ENCODE results near the gene ADRA2A. TPM values are rescaled to one million over a fixed set of nuclear protein-coding genes. Genes with fewer than 3 reads are reported as not detected.

ADRA2A gene
- total RNA-seq, 4 donors from 2014 or later: 1.0 to 9.1 (median 3.5) TPM

DNA sequence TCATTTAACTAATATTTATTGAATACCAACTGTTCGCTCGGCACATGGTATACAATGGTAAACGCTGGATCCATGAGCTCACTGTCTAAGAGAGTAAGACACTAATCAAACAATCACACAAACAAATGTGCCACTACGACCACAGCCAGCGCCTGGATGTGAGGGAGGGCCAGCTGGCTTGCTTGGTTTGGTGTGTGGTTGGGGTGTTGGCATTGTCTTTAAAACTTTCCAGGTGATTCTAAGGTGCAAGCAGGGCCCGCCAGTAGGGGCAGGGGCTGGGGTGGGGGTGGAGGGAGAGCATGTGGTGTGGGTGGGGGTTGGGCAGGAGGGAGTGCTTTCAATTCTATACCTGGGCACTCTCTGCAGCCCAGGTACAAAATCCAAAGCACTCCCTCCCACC is 31.6 kb downstream of the ADRA2A start:
- no peaks in the 10 kb centered on the region for H3K4me1 ChIP-seq
- WGBS, 2 donors: 92 to 97% methylated on average over 6 of the region's 6 CpGs
- DNase-seq: no peak
- H3K4me3 ChIP-seq (replicated peaks in 1 of 3): no peak overlapping the region
- H3K9me3 ChIP-seq: no peaks in the 10 kb centered on the region
- H3K36me3 ChIP-seq: no peaks in the 10 kb centered on the region
- intact Hi-C loops (cut with DNase I): no loop called here
- H3K27ac ChIP-seq: no peak overlapping the region
- H3K27me3 ChIP-seq: no peaks in the 10 kb centered on the region
- TF ChIP-seq POLR2A (IDR thresholded peaks at IDR 0.05): no peak
- TF ChIP-seq, protein P1, sequence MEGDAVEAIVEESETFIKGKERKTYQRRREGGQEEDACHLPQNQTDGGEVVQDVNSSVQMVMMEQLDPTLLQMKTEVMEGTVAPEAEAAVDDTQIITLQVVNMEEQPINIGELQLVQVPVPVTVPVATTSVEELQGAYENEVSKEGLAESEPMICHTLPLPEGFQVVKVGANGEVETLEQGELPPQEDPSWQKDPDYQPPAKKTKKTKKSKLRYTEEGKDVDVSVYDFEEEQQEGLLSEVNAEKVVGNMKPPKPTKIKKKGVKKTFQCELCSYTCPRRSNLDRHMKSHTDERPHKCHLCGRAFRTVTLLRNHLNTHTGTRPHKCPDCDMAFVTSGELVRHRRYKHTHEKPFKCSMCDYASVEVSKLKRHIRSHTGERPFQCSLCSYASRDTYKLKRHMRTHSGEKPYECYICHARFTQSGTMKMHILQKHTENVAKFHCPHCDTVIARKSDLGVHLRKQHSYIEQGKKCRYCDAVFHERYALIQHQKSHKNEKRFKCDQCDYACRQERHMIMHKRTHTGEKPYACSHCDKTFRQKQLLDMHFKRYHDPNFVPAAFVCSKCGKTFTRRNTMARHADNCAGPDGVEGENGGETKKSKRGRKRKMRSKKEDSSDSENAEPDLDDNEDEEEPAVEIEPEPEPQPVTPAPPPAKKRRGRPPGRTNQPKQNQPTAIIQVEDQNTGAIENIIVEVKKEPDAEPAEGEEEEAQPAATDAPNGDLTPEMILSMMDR (IDR thresholded peaks at IDR 0.05): no peak

- WGBS, 2 donors: 71 to 72% methylated on average over 8 of the region's 8 CpGs
- H3K27ac ChIP-seq: no peak overlapping the region
- no peak for DNase-seq
- H3K27me3 ChIP-seq: no peaks in the 10 kb centered on the region
- intact Hi-C loops (cut with DNase I): no loop called here
- no peaks in the 10 kb centered on the region for H3K4me1 ChIP-seq
- TF ChIP-seq POLR2A (IDR thresholded peaks at IDR 0.05): no peak
- TF ChIP-seq, protein P1 (IDR thresholded peaks at IDR 0.05): no peak
- H3K36me3 ChIP-seq: no peaks in the 10 kb centered on the region
- H3K4me3 ChIP-seq (replicated peaks in 1 of 3): no peak overlapping the region
- H3K9me3 ChIP-seq: no peaks in the 10 kb centered on the region
These were observed 32.8 kb downstream of the ADRA2A start for GRCh38 chr10:111109501-111110242.

GRCh38 chr10:111110771-111111170 is 33.9 kb downstream of the ADRA2A start:
- no peak for DNase-seq
- Histone ChIP-seq H3K27me3 (no peaks in the 10 kb centered on the region), H3K27ac (no peak overlapping the region), H3K36me3 (no peaks in the 10 kb centered on the region), H3K4me1 (no peaks in the 10 kb centered on the region), H3K9me3 (no peaks in the 10 kb centered on the region), H3K4me3 (replicated peaks in 1 of 3) (no peak overlapping the region)
- intact Hi-C loops (cut with DNase I): no loop called here
- 92% methylated on average over 3 of the region's 3 CpGs for WGBS, 2 donors
- TF ChIP-seq, protein P1 (IDR thresholded peaks at IDR 0.05): no peak
- no peak for TF ChIP-seq POLR2A (IDR thresholded peaks at IDR 0.05)

- H3K27ac ChIP-seq: no peak overlapping the region
- TF ChIP-seq, protein P1 (IDR thresholded peaks at IDR 0.05): no peak
- no peak for TF ChIP-seq POLR2A (IDR thresholded peaks at IDR 0.05)
- no peaks in the 10 kb centered on the region for H3K4me1 ChIP-seq
- DNase-seq: no peak
- intact Hi-C loops (cut with DNase I): no loop called here
- 79 to 100% methylated on average over 1 of the region's 1 CpG for WGBS, 2 donors
- H3K9me3 ChIP-seq: no peaks in the 10 kb centered on the region
- no peaks in the 10 kb centered on the region for H3K27me3 ChIP-seq
- no peak overlapping the region for H3K4me3 ChIP-seq (replicated peaks in 1 of 3)
- no peaks in the 10 kb centered on the region for H3K36me3 ChIP-seq
These were observed 35.5 kb downstream of the ADRA2A start for GRCh38 chr10:111112333-111112732.

DNA sequence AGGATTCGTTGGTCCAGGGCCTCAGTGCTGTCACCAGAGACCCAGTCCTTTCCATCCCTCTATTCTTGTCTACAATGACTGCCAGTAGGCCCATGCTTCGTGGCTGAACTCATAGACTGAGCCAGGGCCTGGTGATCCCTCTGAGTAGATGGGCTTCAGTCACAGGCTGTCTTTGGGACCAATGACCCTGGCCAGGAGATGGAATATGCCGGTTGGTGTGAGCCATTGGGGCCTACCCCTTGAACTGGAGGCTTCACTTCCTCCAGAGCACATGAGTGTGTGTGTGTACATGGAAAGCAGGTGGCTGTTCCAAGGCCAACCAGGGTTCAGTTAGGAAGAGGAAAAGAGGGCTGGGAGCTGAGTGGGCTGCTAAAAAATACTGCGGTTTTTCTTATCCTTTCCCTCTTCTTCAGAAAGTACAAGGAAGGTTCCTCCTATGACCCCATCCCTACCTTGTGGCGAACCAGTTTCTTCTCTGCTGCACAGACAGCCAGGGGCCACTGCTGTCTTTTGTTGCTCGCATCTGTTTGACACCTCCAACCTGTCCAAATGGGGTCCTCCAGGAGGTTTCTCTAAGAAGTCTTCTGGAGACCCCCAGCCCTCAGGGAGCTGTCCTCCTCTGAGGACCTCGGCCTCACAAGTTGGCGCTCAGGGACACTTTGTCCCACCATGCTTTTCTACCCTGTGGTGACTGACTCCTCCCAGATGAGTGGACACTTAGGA is 36.6 kb downstream of the ADRA2A start:
- no peak for DNase-seq
- TF ChIP-seq, protein P1 (IDR thresholded peaks at IDR 0.05): no peak
- no peak for TF ChIP-seq POLR2A (IDR thresholded peaks at IDR 0.05)
- intact Hi-C loops (cut with DNase I): no loop called here
- no peak overlapping the region for H3K4me3 ChIP-seq (replicated peaks in 1 of 3)
- no peak overlapping the region for H3K27ac ChIP-seq
- H3K9me3 ChIP-seq: no peaks in the 10 kb centered on the region
- no peaks in the 10 kb centered on the region for H3K4me1 ChIP-seq
- no peaks in the 10 kb centered on the region for H3K27me3 ChIP-seq
- H3K36me3 ChIP-seq: no peaks in the 10 kb centered on the region
- WGBS, 2 donors: 87 to 94% methylated on average over 8 of the region's 8 CpGs
